ENCODE data around the gene ZMYM3.
A peak's percentile ranks its signal among the peaks of the same experiment; 100 is the strongest.
"Not testable (repeated sequence)": the region's sequence is repeated elsewhere in the genome, so short reads cannot be mapped to it uniquely, and the experiment has no call there.

ZMYM3 gene

DNA sequence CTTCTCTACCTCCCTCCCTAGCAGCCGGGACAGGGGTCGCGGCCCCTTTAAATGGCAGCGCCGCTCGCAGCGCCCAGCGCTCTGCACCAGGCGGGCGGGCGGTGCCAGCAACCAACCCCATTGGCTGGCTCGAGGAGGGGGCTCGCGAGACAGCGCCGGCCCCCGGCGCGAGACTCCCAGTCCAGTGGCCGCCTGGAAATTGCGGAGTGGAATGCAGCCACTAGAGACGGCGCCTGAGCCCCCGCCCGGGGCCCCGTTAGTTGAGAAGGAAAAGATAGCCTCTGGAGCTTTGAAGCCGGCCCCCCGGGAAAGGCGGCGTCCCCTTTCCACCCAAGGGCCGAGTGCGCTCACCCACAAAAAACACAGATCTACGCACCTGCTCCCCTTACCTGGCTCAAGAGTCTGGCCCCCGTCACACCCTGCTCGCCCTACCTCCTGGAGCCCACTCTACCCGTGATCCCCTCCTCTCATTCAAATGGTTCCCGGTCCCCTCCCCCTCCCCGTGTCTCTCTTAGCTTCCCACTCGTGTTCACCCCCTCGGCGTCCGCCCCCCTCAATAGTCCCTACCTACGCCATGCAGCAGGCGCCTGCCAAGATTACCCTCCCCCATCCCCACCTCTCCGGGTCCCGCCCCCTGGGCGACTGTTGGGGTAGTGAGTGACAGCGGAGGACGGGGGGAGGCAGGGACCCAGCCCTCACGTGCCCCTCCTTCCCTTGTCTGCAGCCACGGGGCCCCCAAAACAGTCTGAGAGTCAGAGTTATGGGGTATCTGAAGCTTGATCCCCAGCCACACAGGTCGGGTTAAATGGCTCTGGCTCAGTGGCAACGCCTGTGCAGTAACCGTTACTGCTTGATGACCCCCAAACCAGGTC lies at the start of gene ZMYM3:
Gene ZMYM3, minus strand, starts transcription at position 49 of the 872 bp plus-strand sequence. CDS start 885 bp downstream, outside the sequence.
- DNase-seq: peak; percentile 80

GRCh38 chrX:71302461-71303213 lies 48.7 kb upstream of the ZMYM3 start:
- DNase-seq: no peak

DNA sequence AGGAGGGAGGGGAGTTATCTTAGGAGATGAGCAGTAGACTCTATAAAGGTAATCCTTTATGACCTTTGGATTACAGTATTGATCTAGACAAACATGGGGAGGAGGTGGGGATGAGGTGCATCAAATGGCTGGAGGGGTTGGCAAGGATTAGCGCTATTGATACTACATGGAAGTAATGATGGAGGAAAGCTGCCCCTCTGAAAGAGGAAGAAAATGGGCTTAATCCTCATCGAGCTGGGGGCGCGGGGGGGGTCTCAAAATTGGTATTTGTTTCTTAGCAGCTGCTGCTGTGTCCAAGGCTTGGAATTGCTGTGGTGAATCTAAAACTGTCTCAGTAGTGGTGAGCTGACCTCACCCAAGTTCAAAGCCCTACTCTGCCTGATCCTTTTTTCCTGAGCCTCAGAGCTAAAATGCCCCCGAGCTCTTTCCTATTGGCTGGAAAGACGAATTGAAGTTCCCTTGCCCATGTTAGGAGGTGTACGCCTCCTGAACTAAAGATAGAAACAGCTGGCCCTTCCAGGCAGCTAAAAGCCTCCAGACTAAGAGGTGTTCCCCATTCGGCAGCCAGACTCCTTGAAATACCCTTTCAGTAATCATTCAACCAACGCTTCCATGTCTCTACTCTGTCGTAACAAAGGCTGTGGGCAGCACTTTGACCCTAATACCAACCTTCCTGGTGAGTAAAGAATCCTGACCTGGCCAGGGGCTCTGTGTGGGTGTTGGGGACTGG lies 47.4 kb upstream of the ZMYM3 start, which contains the start of gene ITGB1BP2:
Gene ITGB1BP2, plus strand, starts transcription at position 556 of the 730 bp plus-strand sequence. Its CDS starts 57 bp downstream, at position 613.
- DNase-seq: no peak

DNA sequence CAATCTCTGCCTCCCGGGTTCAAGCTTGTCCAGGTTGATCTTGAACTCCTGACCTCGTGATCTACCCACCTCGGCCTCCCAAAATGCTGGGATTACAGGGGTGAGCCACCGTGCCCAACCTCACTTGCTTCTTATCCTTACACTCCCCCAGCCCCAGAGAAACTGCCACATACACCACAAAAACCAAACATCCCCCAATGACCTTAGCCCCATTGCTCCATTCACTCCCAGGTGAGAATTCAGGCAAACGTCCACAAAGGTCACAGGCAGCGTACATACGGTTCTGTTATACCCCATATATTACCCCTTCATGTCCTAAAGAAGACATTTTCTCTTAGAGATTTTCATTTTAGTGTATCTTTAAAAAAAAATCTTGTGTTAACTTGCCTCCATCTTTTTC lies 46.6 kb upstream of the ZMYM3 start:
- DNase-seq: not testable (repeated sequence)

DNA sequence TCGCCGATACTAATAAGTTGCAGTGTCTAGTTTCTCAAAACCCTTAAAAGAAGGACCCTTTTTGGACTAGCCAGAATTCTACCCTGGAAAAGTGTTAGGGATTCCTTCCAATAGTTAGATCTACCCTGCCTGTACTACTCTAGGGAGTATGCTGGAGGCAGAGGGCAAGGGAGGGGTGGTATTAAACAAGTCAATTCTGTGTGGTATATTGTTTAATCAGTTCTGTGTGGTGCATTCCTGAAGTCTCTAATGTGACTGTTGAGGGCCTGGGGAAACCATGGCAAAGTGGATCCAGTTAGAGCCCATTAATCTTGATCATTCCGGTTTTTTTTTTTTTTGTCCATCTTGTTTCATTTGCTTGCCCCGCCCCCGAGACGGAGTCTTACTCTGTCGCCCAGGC lies 46.1 kb upstream of the ZMYM3 start:
- not testable (repeated sequence) for DNase-seq

DNA sequence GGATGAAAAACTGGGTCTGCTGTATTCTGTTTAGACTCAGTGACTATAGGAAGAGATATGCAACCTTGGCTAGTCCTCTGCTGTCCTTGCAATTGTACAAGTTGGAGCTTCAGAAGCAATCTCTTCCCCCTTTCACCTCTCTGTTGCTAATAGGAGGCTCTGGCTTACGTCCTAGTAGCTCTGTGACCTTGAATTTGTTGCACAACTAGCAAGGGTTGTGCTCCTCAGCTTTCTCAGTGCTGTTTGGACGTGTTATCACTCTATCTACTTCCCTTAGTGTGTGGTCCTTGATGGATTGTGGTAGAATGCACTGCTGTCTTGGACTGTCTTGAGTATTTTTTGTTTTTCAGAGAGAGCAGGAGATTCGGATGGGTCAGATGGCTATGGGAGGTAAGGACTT lies 44.2 kb upstream of the ZMYM3 start:
- no peak for DNase-seq

GRCh38 chrX:71296806-71297205 lies 42.9 kb upstream of the ZMYM3 start:
- no peak for DNase-seq

GRCh38 chrX:71292669-71293365 lies 38.9 kb upstream of the ZMYM3 start:
- DNase-seq: no peak

DNA sequence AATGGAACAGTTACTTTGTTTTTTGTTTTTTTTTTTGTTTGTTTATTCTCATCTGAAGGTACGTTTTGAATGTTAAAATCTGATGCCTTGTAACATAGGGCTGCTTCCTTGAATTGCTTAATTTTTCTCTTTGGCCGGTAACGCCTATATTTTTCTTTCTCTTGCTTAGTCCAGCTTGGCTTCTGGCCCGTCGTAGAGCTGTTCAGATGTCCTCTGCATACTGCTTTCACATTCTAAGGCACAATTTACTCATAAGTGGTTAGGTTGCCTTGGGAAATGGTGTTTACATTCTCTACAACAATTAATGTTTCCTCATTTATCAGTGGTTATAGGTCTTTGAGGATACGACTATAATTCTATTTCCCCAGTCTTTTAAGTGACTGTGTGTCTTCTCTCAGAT lies 37.4 kb upstream of the ZMYM3 start:
- DNase-seq: no peak

GRCh38 chrX:71285929-71286328 lies 32.0 kb upstream of the ZMYM3 start:
- DNase-seq: no peak

GRCh38 chrX:71283403-71284143 lies 29.6 kb upstream of the ZMYM3 start, which contains the start of gene NONO:
TSS of gene NONO (plus strand) at chrX:71283635. CDS start at chrX:71290638, 7,003 bp downstream.
- DNase-seq: peak; percentile 85

GRCh38 chrX:71282514-71283402 lies 28.8 kb upstream of the ZMYM3 start:
- peak; percentile 74 for DNase-seq

- not testable (repeated sequence) for DNase-seq
Observed at GRCh38 chrX:71281300-71281699, 27.4 kb upstream of the ZMYM3 start.

- not testable (repeated sequence) for DNase-seq
Observed at GRCh38 chrX:71272313-71272712, 18.4 kb upstream of the ZMYM3 start.

DNA sequence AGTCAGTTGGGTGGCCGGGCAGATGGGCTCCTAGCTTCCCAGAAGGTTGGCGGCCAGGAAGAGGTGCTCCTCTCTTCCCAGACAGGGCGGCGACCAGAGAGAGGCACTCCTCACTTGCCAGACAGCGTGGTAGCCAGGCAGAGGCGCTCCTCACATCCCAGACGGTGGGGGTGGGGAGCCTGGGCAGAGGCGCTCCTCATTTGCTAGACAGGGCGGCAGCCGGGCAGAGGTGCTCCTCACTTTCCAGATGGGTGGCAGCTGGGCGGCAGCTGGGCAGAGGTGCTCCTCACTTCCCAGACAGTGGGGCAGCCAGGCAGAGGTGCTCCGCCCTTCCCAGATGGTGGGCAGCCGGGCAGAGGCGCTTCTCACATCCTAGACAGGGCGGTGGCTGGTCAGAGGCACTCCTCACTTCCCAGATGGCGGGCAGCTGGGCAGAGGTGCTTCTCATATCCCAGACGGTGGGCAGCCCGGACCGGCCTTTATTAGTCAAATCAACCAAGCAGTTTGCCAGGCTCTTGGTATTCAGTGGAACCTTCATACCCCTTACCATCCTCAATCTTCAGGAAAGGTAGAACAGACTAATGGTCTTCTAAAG lies 16.0 kb upstream of the ZMYM3 start:
- DNase-seq: no peak

DNA sequence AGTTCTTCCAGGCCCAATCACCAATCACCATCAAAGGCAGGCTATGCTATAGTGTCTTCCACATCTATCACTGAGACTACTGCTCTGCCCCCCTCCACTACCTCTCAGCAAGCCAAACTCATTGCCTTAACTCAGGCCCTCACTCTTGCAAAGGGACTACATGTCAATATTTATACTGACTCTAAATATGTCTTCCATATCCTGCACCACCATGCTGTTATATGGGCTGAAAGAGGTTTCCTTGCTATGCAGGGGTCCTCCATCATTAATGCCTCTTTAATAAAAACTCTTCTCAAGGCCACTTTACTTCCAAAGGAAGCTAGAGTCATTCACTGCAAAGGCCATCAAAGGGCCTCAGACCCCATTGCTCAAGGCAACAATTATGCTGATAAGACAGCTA lies 14.7 kb upstream of the ZMYM3 start:
- DNase-seq: not testable (repeated sequence)

DNA sequence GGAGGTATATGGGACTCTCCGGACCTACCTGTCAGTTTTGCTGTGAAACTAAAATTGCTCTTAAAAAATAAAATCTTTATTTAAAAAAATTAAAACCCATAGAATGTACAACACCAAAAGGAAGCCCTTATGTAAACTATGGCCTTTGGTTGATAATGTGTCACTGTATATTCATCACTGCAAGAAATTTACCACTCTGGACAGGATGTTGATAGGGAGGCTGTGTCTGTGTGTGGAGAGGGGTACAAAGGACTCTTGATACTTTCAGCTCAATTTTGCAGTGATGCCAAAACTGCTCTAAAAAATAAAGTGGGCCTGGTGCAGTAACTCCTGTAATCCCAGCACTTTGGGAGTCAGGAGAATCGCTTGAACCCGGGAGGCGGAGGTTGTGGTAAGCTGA lies 2.9 kb upstream of the ZMYM3 start:
- DNase-seq: no peak

DNA sequence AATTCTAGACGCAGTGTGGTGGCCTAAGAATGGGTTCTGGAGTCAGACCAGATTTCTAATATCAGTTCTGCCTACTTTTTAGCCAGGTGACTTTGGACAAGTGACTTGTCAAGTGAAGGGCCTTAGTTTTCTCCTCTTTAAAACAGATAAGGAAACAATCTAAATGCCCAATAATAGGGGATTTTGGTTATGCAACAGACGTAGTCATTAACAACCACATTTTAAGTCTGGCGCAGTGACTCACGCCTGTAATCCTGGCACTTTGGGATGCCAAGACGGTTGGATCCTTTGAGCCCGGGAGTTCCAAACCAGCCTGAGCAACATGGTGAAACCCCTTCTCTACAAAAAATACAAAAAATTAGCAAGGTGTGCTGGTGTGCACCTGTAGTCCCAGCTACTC lies 2.1 kb upstream of the ZMYM3 start:
- DNase-seq: no peak

GRCh38 chrX:71253253-71254091 lies 468 bp downstream of the ZMYM3 start:
- peak; percentile 27 for DNase-seq

All from stimulated activated CD4-positive, alpha-beta T cell treated with anti-CD3 and anti-CD28 coated beads, Interleukin-1b, Interleukin-23, amount 100 ng/mL, for 48 hours (primary cell).